DND-41 (cell line): ENCODE measurements around the gene MPI.

Source experiments
- EZH2 ChIP-seq: IDR thresholded peaks from 3 replicates; pipeline ENCODE4 v1.6.1; 2012; ENCODE audit warnings: borderline replicate concordance, low read depth, mild to moderate bottlenecking, moderate library complexity, low read length, inconsistent platforms; ENCODE audit not compliant: severe bottlenecking
- TF ChIP-seq, protein P1 (sequence below): IDR thresholded peaks from 2 replicates; pipeline ENCODE4 v1.5.1; 2012; ENCODE audit warnings: borderline replicate concordance, low read length, moderate library complexity, mild to moderate bottlenecking; ENCODE audit not compliant: poor library complexity, severe bottlenecking; ENCODE audit errors: extremely low read depth

DNA sequence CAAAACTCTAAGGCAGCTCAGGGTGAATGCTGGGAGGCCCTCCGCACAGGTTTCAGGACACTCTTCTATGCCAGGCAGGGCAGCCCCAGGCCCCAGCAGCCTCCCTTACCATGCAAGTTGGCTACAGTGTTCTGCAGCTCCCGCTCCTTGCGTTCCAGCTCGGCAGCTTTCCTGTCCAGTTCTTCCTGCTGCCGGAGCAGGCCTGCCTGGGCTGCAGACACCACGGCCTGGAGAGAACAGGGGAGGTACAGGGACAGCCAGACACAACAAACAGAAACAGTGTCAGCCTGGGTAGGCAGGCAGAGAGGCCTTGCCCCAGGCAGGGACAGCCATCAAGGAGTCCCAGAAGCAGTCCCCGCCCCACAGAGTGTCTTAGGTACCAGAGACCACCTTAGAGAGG lies 37.9 kb upstream of the MPI start:
- no peak for TF ChIP-seq EZH2
- TF ChIP-seq, protein P1, sequence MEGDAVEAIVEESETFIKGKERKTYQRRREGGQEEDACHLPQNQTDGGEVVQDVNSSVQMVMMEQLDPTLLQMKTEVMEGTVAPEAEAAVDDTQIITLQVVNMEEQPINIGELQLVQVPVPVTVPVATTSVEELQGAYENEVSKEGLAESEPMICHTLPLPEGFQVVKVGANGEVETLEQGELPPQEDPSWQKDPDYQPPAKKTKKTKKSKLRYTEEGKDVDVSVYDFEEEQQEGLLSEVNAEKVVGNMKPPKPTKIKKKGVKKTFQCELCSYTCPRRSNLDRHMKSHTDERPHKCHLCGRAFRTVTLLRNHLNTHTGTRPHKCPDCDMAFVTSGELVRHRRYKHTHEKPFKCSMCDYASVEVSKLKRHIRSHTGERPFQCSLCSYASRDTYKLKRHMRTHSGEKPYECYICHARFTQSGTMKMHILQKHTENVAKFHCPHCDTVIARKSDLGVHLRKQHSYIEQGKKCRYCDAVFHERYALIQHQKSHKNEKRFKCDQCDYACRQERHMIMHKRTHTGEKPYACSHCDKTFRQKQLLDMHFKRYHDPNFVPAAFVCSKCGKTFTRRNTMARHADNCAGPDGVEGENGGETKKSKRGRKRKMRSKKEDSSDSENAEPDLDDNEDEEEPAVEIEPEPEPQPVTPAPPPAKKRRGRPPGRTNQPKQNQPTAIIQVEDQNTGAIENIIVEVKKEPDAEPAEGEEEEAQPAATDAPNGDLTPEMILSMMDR = no peak
